ENCODE measurements around the gene BAIAP2L1. TPM values are rescaled to one million over a fixed set of nuclear protein-coding genes. Genes with fewer than 3 reads are reported as not detected.

The BAIAP2L1 gene
- total RNA-seq, 4 donors from 2014 or later, result 0.85 to 3.2 (median 2.2) TPM

DNA sequence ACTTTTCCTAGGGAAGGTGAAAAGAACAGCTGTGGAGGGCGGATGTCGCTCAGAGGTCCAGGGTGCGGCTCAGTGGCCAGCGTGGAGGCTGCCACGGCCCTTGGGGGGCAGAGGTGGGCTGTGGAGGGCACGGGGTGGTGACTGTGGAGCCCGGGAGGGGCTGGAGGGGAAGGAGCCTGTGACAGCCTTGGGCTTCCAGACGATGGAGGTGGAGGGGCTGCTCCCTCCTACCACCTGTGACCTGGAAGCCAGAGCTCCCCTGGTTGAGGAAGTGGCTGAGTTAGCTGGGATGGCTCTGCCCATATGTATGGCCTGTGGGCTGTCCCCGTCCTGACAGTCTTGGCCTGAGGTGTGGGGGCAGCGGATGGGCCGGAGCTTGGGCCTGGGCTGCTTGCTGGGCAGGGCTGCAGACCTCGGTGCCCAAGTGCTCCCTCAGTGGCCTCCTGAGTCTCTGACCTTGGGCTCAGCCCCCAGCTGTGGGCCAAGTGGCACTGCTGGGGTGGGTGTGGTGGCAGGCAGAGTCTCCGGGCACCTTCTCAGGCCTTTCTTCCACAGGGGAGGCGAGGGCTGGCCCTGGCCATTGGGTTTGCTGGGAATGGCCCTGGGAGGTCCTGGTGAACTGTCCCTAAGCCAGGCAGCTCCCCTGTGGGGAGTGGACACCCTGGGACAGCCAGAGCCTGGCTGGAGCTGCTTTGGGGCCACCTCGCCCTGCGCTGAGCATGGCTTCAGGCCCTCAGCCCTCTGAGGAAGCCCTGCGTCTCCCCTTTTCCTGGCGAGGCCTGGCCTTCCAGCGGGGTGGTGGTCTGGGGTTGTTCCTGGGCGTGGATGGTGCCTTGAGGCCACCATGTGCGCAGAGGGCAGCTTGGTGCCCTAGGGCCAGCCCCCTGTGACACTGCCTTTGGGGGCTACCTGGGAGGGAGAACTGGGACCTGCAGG lies 115.5 kb downstream of the BAIAP2L1 start:
- TF ChIP-seq, protein P1, sequence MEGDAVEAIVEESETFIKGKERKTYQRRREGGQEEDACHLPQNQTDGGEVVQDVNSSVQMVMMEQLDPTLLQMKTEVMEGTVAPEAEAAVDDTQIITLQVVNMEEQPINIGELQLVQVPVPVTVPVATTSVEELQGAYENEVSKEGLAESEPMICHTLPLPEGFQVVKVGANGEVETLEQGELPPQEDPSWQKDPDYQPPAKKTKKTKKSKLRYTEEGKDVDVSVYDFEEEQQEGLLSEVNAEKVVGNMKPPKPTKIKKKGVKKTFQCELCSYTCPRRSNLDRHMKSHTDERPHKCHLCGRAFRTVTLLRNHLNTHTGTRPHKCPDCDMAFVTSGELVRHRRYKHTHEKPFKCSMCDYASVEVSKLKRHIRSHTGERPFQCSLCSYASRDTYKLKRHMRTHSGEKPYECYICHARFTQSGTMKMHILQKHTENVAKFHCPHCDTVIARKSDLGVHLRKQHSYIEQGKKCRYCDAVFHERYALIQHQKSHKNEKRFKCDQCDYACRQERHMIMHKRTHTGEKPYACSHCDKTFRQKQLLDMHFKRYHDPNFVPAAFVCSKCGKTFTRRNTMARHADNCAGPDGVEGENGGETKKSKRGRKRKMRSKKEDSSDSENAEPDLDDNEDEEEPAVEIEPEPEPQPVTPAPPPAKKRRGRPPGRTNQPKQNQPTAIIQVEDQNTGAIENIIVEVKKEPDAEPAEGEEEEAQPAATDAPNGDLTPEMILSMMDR (IDR thresholded peaks at IDR 0.05; ENCODE audit: low read depth), result no peak

DNA sequence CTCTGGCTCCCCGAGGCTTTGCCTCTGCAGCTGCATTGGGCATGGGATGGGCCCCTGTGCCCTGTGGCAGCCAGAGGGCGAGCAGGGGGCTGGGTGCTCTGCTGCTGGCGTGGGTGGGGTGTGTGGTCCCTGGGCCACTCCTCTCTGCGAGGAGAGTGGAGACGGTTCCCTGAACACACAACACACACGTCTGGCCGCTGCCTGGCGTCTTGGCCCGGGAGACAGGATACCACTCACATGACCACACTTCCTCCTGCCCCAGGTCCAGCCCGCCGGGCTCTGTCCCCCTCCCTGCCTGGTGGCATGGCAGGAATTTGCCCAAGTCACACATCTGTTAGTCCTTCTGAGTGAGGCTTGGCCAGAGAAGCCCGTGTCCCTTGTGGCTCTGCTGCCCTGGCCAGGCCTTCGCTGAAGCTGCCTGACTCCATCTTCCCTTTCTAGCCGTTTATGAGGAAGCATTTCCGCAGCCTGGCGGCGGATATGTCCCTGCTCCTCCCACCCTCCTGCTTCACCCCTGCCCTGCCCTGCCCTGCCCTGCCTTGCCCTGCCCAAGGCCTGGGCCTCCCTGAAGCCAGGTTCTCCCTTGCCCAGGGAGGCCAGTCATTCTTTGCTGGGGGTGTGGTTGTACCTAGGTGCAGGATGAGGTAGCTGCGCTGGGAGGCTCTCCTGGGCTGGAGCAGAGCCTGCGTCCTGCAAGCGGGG lies 116.4 kb downstream of the BAIAP2L1 start:
- TF ChIP-seq, protein P1 (IDR thresholded peaks at IDR 0.05; ENCODE audit: low read depth), result no peak

DNA sequence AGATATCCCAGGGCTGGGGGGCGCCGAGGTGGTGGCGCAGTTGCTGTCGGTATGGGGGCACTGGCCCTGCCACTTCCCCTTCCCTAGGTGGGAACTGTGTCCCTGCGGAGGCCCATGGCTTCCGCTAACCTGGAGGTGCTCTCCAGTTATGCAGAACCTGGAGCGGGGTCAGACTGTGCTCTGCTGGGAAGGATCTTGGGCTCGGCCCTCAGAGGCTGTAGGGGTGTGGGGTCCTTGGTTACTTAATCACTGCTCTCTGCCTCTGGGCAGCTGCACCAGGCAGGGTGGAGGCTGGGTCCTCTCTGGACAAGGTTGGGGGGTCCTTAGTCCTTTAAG lies 117.0 kb downstream of the BAIAP2L1 start:
- TF ChIP-seq, protein P1 (IDR thresholded peaks at IDR 0.05; ENCODE audit: low read depth), result no peak

DNA sequence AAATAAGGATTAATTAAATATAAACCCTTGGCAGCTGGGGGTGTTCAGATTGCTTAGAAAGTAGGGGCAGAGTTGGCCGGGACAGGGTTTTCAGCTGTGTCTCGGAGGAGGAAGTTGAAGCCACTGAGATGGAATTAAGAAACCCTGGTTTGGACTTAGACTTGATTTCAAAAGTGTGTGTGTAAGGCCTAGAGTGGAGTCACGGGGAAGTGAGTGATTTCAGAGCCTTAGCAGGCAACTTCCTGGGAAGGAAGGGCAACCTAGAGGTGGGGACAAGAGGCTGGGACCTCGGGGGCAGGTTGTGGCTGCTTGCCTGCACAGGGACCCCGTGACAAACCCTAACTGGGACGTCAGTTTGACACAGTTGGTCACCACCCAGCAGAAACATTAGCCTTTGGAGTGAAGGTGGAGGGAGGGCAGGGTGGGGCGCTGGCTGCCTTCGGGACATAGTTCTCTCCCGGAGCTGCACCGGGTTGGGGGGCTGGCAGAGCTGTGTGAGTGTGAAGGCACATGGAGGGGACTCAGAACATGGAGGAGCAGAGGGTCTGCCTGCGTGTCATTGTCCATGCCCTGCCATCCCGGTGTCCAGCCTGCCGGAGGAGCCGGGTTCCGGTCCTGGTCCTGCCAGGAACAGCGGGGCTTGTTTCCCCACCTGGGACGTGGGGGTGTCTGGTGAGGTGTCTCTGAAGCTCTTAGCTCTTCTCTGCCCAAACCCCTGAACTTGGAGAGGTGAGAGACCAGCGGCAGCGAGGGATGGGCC lies 117.6 kb downstream of the BAIAP2L1 start:
- TF ChIP-seq, protein P1 (IDR thresholded peaks at IDR 0.05; ENCODE audit: low read depth), result no peak

DNA sequence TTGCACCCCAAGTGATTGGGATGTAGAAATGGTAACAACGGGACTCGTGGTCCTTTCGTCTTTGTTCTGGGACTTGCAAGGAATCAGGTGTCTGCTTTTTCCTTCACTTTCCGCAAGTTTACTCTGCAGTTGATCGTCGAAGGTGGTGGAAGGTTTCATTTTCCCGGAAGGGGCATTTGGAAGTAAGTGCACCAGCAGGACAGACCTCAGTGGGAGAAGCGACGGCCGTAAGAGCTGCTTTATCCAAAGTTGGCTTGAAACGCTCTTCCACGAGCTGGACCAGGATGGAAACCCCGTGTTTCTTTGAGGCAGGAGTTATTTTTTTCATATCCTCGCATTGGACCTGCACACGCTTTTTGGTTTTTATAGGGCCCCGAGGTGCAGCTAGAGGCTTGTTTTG lies 118.2 kb downstream of the BAIAP2L1 start:
- TF ChIP-seq, protein P1 (IDR thresholded peaks at IDR 0.05; ENCODE audit: low read depth), result no peak

DNA sequence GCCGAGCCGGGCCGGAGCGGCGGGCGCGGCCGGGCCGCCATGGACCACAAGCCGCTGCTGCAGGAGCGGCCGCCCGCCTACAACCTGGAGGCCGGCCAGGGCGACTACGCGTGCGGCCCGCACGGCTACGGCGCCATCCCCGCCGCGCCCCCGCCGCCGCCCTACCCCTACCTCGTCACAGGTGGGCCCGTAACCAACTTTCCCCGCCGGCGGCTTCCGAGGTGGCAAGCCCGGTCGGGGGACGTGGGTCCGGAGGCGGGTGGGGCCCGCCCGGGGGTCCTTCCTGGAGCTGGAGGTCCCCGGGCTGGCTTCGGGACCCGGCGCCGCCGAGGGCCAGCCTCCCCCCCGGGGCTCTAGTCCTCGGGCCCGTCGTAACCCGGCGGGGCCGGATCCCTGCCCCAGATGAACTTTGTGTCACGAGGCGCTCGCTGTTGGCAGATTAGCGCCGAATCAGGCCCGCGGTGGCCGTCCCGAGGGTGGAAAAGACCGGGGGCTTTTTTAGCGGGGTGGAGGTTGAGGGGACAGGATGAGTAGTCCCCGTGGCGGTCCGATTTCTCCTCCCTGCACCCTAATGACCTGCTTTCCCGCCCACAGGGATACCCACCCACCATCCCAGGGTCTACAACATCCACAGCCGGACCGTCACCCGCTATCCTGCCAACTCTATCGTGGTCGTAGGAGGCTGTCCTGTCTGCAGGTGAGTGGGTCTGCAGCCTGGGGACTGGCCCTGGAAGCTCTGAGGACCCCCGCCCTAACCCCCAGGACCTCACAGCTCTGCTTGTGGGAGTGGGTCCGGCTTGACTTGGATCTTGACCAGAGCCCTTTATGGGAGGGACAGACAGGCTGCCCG lies 118.9 kb downstream of the BAIAP2L1 start:
- TF ChIP-seq, protein P1 (IDR thresholded peaks at IDR 0.05; ENCODE audit: low read depth), result no peak

Measured in subcutaneous adipose tissue (tissue), 4 donors.